Stomach (tissue), 4 donors: ENCODE measurements around the gene CNOT6L.
A peak's percentile ranks its signal among the peaks of the same experiment; 100 is the strongest.

ENCODE experiments used
- CTCF ChIP-seq, 7 experiments: fragments of 450-650 bp in 4 of 7; fragments of 200-600 bp in 3 of 7; sonication (generic) in 3 of 7; IDR thresholded peaks; one replicate each; pipeline ENCODE4 v1.5.1; 2016 to 2019; ENCODE audit warnings: antibody characterized with exemption in 7 of 7, control low read depth in 2 of 7, mild to moderate bottlenecking in 1 of 7
- EP300 ChIP-seq: sonication (generic); formaldehyde crosslinking; IDR thresholded peaks from one replicate; pipeline ENCODE4 v1.6.1; 2017; ENCODE audit warnings: antibody characterized with exemption
- POLR2A ChIP-seq, 4 donors: fragments of 450-650 bp; IDR thresholded peaks; one replicate each; pipeline ENCODE4 v1.6.1; 2016; ENCODE audit warnings: antibody characterized with exemption in 4 of 4, control low read depth in 2 of 4, mild to moderate bottlenecking in 1 of 4, moderate library complexity in 1 of 4
- POLR2AphosphoS5 ChIP-seq, 3 donors: sonication (generic); formaldehyde crosslinking; IDR thresholded peaks; one replicate each; pipeline ENCODE4 v1.6.1; 2016; ENCODE audit warnings: antibody characterized with exemption in 3 of 3

GRCh38 chr4:77819843-77820648, 878 bp upstream of the CNOT6L start:
- TF ChIP-seq POLR2A (IDR thresholded peaks at IDR 0.05) (peak in 2 of 4 donors; percentile 74 to 86), EP300 (no peak), CTCF (IDR thresholded peaks at IDR 0.05) (no peak), POLR2AphosphoS5 (IDR thresholded peaks at IDR 0.05) (peak; percentile 29 to 95 (median 88))
